GM20000 (cell line): Measurements from ENCODE around the gene OTOG.

Experiments
- DNase-seq: peaks from one replicate; pipeline ENCODE4 v3.0.0; 2012; ENCODE audit warnings: low spot score
- TF ChIP-seq, protein P1 (sequence below): IDR thresholded peaks from 2 replicates; pipeline ENCODE4 v1.5.1; 2012; ENCODE audit warnings: mild to moderate bottlenecking, control low read depth; ENCODE audit errors: extremely low read depth, missing control alignments

The OTOG gene

DNA sequence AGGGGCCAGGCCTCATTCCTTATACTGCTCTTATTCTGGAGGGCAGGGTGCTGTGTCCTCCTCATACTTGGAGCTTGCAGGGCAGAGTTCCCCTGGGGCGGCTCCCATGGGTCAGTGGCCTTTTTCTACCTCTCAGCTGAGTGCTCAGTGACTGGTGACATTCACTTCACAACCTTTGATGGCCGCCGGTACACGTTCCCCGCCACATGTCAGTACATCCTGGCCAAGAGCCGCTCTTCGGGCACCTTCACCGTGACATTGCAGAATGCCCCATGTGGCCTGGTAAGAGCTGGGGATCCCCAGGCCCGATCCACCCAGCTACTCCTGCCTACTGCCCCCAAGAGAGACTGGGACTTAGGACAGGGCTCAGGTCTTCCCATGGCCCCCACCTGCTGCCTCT, 14.5 kb downstream of the OTOG start:
- TF ChIP-seq, protein P1, sequence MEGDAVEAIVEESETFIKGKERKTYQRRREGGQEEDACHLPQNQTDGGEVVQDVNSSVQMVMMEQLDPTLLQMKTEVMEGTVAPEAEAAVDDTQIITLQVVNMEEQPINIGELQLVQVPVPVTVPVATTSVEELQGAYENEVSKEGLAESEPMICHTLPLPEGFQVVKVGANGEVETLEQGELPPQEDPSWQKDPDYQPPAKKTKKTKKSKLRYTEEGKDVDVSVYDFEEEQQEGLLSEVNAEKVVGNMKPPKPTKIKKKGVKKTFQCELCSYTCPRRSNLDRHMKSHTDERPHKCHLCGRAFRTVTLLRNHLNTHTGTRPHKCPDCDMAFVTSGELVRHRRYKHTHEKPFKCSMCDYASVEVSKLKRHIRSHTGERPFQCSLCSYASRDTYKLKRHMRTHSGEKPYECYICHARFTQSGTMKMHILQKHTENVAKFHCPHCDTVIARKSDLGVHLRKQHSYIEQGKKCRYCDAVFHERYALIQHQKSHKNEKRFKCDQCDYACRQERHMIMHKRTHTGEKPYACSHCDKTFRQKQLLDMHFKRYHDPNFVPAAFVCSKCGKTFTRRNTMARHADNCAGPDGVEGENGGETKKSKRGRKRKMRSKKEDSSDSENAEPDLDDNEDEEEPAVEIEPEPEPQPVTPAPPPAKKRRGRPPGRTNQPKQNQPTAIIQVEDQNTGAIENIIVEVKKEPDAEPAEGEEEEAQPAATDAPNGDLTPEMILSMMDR: no peak
- DNase-seq: no peak

DNA sequence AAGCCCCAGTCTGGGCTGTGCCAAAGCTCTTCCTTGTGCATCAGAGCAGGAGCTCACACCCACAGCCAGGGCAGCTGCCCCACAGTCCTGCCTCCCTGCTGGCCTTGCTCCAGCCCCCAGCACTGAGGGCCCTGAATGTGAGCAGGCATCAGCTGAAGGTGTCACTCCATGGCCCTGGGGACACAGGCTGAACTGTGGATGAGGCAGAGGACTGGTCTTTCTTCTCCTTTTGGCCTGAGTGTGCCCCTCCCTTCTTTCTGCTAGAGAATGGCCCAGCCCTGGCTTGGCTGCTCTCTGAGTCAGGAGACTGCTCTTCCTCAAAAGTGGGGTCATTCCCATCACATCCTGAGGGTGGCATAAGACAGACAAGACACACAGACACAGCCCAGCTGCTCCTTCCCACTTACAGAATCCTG, 16.2 kb downstream of the OTOG start:
- TF ChIP-seq, protein P1: no peak
- no peak for DNase-seq

DNA sequence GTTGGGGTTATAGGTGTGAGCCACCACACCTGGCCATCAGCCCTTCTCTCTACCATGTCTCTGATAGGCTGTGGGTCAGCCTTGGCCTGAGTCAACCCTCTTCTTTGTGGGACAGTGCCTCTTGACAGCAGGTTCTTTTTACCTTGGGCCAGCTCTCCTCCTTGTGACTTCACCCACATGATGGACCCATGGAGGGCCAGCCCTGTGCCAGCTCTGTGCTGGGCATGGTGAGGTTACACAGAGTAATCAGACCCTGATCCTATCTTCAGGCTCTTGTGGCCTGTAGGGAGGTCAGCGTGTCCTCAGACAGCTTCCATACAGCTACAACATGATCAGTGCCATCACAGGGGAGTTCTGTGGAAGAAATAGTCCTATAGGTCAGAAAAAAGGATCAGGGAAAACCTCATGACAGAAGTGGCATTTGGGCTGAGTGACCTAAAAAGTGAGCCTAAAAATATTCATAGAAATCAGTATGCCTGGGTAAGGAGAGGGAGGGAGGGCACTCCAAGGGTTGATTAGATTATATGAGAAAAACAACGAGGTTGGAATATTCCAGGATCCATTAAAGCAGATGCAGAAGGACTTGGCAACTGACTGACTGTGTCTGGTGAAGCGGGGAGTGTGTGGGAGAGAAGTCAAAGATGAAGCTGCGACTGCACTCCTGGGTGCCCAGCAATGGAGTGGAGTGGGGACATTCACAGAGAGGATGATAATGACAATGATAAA, 17.1 kb downstream of the OTOG start:
- TF ChIP-seq, protein P1: no peak
- no peak for DNase-seq

DNA sequence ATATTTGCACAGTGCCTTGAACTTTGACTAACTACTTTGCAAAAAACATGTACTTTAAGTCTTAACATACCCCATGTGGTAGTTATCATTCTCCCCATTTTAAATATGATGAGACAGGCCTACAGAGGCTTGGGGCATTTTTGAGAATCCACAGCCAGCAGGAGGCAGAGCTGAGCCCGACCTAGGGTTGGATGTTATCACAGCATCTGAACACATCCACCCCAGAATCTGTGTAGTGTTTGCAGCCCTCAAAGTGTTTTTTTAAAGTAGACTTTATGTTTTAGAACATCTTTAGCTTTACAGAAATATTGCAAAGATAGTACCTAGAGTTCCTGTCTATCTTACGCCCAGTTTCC, 17.6 kb downstream of the OTOG start:
- DNase-seq: no peak
- TF ChIP-seq, protein P1: no peak

DNA sequence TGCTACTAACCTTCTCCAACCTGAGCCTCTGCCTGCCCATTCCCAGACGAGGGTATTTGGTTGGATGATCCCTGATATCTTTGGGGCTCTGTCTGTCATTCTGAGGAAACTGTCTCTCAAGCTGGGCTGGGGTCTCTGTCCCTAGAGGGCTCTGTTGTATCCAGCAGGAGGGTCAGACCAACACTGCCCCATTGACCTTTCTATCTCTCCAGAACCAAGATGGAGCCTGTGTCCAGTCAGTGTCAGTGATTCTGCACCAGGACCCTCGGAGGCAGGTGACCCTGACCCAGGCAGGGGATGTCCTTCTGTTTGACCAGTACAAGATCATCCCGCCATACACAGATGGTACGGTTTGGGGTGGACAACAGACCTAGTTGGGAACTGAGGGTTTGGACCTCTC, 21.9 kb downstream of the OTOG start:
- TF ChIP-seq, protein P1: no peak
- no peak for DNase-seq

DNA sequence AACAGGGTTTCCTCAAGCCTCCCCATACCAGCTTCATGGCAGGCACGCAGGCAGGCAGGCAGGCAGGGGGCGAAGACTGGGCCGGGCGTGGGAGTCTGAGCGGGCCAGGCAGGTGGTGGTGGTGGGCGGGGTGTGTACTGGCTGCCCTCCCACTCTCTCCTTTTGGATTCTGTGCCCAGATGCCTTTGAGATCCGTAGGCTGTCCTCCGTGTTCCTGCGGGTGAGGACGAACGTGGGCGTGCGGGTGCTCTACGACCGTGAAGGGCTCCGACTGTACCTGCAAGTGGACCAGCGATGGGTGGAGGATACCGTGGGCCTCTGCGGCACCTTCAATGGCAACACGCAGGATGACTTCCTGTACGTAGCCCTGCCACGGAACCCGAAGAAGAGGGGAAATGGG, 23.0 kb downstream of the OTOG start:
- TF ChIP-seq, protein P1: no peak
- no peak for DNase-seq

DNA sequence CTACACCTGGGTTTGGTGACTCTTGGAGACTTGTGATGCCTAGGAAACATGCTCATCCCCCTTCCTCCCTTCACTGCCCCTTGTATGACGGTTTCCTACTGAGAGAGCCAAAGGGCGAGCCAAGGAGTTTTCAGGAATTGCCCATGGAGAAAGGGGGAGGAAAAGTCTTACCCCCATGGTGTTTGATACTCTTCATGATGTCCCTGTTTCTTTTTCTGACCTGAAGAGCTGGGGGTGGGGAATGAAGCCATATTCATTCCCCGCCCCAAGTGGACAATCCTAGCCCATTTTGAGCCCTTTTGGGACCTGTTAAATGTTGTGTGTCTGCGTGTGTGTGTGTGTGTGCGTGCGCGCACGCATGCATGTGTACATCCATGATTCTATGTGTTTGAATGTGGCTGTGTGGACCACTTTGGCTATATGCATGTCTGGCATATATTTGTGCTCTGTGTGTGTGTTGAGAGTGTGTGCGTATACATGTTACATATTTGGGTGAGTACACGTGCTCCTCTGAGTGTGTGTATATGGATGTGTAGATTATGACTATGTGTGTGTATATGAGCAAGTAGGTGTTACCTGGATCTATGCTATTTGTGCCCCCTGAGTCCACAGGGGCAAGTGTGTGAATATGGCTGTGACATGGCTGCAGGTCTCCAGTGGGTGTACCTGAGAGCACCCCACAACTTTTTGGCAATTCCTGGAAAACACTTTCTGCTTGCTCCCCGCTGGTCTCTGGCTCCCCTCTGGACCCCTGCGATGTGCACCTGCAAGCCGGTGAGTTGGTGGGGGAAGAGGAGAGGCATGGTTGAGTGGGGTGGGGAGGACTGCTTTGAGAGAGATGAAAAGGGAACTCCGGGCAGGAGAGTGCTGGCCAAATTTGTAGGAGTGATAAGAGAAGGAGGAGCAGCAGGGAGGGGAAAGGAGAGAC, 24.6 kb downstream of the OTOG start:
- TF ChIP-seq, protein P1: no peak
- DNase-seq: no peak
